Panc1 (cell line): ENCODE measurements around the gene TMEM203. TPM values are rescaled to one million over a fixed set of nuclear protein-coding genes. Genes with fewer than 3 reads are reported as not detected.

ENCODE experiments used
- ATAC-seq: fragments of 200-7000 bp; cut with Tn5 transposase; 2 replicates; pipeline ENCODE4 v1.9.1; 2020; ENCODE audit warnings: mild to moderate bottlenecking, moderate library complexity
- BruUV-seq: library from RNA; stranded (reverse); fragments of 400-500 nt; replicated peaks from 2 replicates; lab custom pipeline; 2021; lab: Mats Ljungman, UMichigan
- CTCF ChIA-PET: fragments of 300-600 bp; sonication (Branson Sonifier 250); formaldehyde crosslinking; loops from one replicate; lab custom pipeline; 2022; ENCODE audit warnings: antibody characterized with exemption; lab: Charles Lee
- POLR2A ChIA-PET: fragments of 300-600 bp; sonication (Branson Sonifier 250); formaldehyde crosslinking; loops from one replicate; lab custom pipeline; 2022; ENCODE audit warnings: antibody characterized with exemption; lab: Charles Lee
- DNase-seq: peaks from one replicate; pipeline ENCODE4 v3.0.0-alpha.2; 2010; ENCODE audit warnings: low read depth, low spot score
- H3K27ac ChIP-seq: 2 replicates; pipeline ENCODE4 v1.5.1; 2011; ENCODE audit warnings: mild to moderate bottlenecking, low read length, inconsistent platforms
- H3K27me3 ChIP-seq: fragments of 200-500 bp; sonication (Bioruptor generic); 2 replicates; pipeline ENCODE4 v1.6.0; 2014; ENCODE audit warnings: low read length, inconsistent platforms; ENCODE audit not compliant: control insufficient read depth, insufficient read depth
- H3K36me3 ChIP-seq: fragments of 200-500 bp; sonication (Bioruptor generic); 2 replicates; pipeline ENCODE4 v1.5.1; 2014; ENCODE audit warnings: inconsistent platforms, mild to moderate bottlenecking, low read length, moderate library complexity; ENCODE audit not compliant: control insufficient read depth, insufficient read depth
- H3K4me1 ChIP-seq: 2 replicates; pipeline ENCODE4 v1.5.1; 2011; ENCODE audit warnings: inconsistent platforms, mild to moderate bottlenecking, low read length, moderate library complexity; ENCODE audit not compliant: control insufficient read depth, insufficient read depth
- H3K4me3 ChIP-seq, 2 experiments: 2 replicates each; pipeline ENCODE4 v1.5.1; 2011 to 2012; ENCODE audit warnings: low read depth in 2 of 2, low read length in 2 of 2, mild to moderate bottlenecking in 2 of 2, inconsistent platforms in 1 of 2, moderate library complexity in 1 of 2
- H3K9me3 ChIP-seq: fragments of 200-500 bp; sonication (Bioruptor generic); 2 replicates; pipeline ENCODE4 v1.5.1; 2014; ENCODE audit warnings: low read depth, mild to moderate bottlenecking, inconsistent platforms, low read length, moderate library complexity; ENCODE audit not compliant: control insufficient read depth, insufficient read depth
- POLR2AphosphoS5 ChIP-seq: IDR thresholded peaks from 2 replicates; pipeline ENCODE4 v1.6.1; 2012; ENCODE audit warnings: mild to moderate bottlenecking, low read depth, low read length, moderate library complexity
- SIN3A ChIP-seq: IDR thresholded peaks from 2 replicates; pipeline ENCODE4 v1.6.1; 2012; ENCODE audit warnings: low read depth, mild to moderate bottlenecking, low read length, moderate library complexity, borderline replicate concordance; ENCODE audit not compliant: insufficient read depth
- TCF7L2 ChIP-seq: IDR thresholded peaks from 2 replicates; pipeline ENCODE4 v1.6.1; 2011; ENCODE audit warnings: mild to moderate bottlenecking, low read depth, low read length, inconsistent platforms
- in situ Hi-C: cut with HindIII; loops from 2 replicates; pipeline ENCODE4 v1.10.0; 2016; ENCODE audit warnings: low sequenced_read_pairs, low pct_unique_long_range_greater_than_20kb
- intact Hi-C: fragments of 100-400 bp; cut with micrococcal nuclease; formaldehyde crosslinking; loops from one replicate; pipeline ENCODE4 v1.10.0; 2022; ENCODE audit not compliant: unreplicated experiment
- total RNA-seq: library from RNA; stranded (reverse); gene quantifications from one replicate; pipeline ENCODE4 v1.2.1, GENCODE V29; 2021; ENCODE audit not compliant: unreplicated experiment
- TF ChIP-seq, protein P1 (sequence below): fragments of 450-650 bp; IDR thresholded peaks from 2 replicates; pipeline ENCODE4 v1.5.1; 2017; ENCODE audit warnings: mild to moderate bottlenecking
- TF ChIP-seq, protein P2 (sequence below), 2 experiments: IDR thresholded peaks; 2 replicates each; pipeline ENCODE4 v1.6.1; 2011 to 2012; ENCODE audit warnings: low read depth in 2 of 2, control low read depth in 1 of 2, low read length in 1 of 2, mild to moderate bottlenecking in 1 of 2, moderate library complexity in 1 of 2; ENCODE audit not compliant: insufficient read depth in 1 of 2

The TMEM203 gene
- total RNA-seq, 1 experiment from 2014 or later, result 25.4 TPM

DNA sequence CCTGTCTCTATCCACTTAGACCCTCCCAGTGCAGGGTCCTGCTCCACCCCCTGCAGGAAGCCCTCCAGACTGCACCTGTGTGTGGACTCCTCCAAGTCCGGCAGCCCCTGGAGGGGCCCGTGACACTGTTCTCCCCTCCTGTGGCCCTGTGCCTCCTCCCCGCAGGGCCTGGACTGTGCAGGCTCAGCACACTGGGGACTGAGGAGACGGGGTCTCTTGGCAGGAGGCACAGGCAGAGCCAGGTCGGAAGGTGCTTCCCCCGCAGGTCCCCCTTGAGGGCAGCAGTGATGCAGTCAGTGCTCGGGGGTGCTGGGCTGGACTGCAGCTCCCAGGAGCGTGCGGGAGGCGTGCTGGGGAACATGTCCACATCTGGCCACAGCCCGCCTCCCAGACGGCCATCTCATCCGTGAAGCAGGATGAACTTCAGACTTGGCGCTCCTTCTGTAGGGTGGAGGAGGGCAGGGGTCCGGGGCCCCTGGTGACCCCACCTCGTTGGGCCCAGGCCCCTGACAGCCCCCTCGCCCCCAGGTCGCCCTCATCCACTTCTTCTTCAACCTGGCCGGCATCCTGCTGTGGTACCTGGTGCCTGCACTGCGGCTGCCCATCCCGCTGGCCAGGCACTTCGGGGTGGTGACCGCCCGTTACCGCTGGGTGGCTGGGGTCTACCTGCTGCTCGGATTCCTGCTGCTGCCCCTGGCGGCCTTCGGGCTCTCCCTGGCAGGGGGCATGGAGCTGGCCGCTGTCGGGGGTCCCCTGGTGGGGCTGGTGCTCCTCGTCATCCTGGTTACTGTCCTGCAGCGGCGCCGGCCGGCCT is 30.2 kb upstream of the TMEM203 start:
- ATAC-seq, result no peak
- Histone ChIP-seq H3K27me3 (no peaks in the 10 kb centered on the region), H3K36me3 (no peaks in the 10 kb centered on the region; the same call in 1 of the 2 replicates), H3K4me3 (no peak overlapping the region), H3K4me1 (peaks cover 26% of the 10 kb centered on the region), H3K9me3 (no peaks in the 10 kb centered on the region), H3K27ac (no peak overlapping the region)
- TF ChIP-seq POLR2AphosphoS5 (no peak), TCF7L2 (no peak), SIN3A (no peak)
- TF ChIP-seq, protein P1, sequence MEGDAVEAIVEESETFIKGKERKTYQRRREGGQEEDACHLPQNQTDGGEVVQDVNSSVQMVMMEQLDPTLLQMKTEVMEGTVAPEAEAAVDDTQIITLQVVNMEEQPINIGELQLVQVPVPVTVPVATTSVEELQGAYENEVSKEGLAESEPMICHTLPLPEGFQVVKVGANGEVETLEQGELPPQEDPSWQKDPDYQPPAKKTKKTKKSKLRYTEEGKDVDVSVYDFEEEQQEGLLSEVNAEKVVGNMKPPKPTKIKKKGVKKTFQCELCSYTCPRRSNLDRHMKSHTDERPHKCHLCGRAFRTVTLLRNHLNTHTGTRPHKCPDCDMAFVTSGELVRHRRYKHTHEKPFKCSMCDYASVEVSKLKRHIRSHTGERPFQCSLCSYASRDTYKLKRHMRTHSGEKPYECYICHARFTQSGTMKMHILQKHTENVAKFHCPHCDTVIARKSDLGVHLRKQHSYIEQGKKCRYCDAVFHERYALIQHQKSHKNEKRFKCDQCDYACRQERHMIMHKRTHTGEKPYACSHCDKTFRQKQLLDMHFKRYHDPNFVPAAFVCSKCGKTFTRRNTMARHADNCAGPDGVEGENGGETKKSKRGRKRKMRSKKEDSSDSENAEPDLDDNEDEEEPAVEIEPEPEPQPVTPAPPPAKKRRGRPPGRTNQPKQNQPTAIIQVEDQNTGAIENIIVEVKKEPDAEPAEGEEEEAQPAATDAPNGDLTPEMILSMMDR, result no peak
- TF ChIP-seq, protein P2, sequence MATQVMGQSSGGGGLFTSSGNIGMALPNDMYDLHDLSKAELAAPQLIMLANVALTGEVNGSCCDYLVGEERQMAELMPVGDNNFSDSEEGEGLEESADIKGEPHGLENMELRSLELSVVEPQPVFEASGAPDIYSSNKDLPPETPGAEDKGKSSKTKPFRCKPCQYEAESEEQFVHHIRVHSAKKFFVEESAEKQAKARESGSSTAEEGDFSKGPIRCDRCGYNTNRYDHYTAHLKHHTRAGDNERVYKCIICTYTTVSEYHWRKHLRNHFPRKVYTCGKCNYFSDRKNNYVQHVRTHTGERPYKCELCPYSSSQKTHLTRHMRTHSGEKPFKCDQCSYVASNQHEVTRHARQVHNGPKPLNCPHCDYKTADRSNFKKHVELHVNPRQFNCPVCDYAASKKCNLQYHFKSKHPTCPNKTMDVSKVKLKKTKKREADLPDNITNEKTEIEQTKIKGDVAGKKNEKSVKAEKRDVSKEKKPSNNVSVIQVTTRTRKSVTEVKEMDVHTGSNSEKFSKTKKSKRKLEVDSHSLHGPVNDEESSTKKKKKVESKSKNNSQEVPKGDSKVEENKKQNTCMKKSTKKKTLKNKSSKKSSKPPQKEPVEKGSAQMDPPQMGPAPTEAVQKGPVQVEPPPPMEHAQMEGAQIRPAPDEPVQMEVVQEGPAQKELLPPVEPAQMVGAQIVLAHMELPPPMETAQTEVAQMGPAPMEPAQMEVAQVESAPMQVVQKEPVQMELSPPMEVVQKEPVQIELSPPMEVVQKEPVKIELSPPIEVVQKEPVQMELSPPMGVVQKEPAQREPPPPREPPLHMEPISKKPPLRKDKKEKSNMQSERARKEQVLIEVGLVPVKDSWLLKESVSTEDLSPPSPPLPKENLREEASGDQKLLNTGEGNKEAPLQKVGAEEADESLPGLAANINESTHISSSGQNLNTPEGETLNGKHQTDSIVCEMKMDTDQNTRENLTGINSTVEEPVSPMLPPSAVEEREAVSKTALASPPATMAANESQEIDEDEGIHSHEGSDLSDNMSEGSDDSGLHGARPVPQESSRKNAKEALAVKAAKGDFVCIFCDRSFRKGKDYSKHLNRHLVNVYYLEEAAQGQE (IDR thresholded peaks at IDR 0.05; ENCODE audit: insufficient read depth in 1 of 2, low read depth in 2 of 2, low read length in 1 of 2), result no peak
- BruUV-seq, result no TSS peak
- POLR2A ChIA-PET, result no interaction called here
- in situ Hi-C loops, result no loop called here
- intact Hi-C loops, result no loop called here
- no peak for DNase-seq
- CTCF ChIA-PET, result interaction anchor here (0.6 to 1.0 kb wide), 3 partner anchors 9 to 120 kb away, joined by 3 read pairs; no protein-coding TSS in a partner anchor

DNA sequence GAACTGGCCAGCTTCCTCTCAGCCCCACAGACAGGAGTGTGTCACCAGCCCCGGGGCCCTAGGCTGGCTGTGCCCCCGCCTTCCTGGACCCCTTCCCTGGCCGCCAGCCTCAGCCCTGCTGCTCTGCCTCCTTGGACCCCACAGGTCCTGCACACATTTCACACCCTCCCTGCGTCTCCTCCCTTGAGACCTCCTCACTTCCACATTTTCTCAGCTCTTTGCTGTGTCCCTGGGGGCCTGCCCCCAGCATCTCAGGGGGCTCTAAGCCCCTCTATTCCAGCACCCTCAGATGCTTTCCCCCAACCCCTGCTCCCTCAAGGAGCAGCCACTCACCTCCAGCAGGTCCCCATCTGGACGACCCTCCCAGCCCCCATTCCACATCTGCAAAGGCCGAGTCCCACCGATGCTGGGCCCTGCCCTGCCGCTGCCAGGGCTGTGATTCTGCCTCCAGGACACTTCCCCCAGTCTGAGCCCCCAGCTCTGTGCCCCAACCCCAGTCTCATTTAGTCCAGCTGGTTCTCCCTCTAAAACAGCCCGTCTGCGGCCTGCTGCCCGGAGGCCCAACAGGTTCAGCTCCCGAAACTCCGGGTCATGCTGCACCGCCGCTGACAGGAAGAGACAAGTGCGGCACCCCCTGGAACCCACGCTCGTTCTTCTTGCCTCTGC is 29.4 kb upstream of the TMEM203 start:
- TF ChIP-seq TCF7L2, result no peak
- TF ChIP-seq, protein P1, result no peak
- TF ChIP-seq POLR2AphosphoS5, result no peak
- no peak for TF ChIP-seq SIN3A
- TF ChIP-seq, protein P2 (IDR thresholded peaks at IDR 0.05; ENCODE audit: insufficient read depth in 1 of 2, low read depth in 2 of 2, low read length in 1 of 2), result no peak
- POLR2A ChIA-PET, result no interaction called here
- H3K4me3 ChIP-seq, result no peak overlapping the region
- H3K9me3 ChIP-seq, result no peaks in the 10 kb centered on the region
- no peak overlapping the region for H3K27ac ChIP-seq
- intact Hi-C loops (no loop called here), in situ Hi-C loops (no loop called here)
- H3K4me1 ChIP-seq, result peaks cover 26% of the 10 kb centered on the region
- CTCF ChIA-PET, result no interaction called here
- no TSS peak for BruUV-seq
- ATAC-seq (no peak), DNase-seq (no peak)
- H3K27me3 ChIP-seq, result no peaks in the 10 kb centered on the region
- H3K36me3 ChIP-seq, result no peaks in the 10 kb centered on the region
